ENCODE measurements around the gene TMEM31.
"Not testable (repeated sequence)": the region's sequence is repeated elsewhere in the genome, so short reads cannot be mapped to it uniquely, and the experiment has no call there.

Gene TMEM31

GRCh38 chrX:103756736-103757135, 46.0 kb downstream of the TMEM31 start:
- no peak overlapping the region for H3K4me3 ChIP-seq (ENCODE audit: low read length)
- TF ChIP-seq, protein P1, sequence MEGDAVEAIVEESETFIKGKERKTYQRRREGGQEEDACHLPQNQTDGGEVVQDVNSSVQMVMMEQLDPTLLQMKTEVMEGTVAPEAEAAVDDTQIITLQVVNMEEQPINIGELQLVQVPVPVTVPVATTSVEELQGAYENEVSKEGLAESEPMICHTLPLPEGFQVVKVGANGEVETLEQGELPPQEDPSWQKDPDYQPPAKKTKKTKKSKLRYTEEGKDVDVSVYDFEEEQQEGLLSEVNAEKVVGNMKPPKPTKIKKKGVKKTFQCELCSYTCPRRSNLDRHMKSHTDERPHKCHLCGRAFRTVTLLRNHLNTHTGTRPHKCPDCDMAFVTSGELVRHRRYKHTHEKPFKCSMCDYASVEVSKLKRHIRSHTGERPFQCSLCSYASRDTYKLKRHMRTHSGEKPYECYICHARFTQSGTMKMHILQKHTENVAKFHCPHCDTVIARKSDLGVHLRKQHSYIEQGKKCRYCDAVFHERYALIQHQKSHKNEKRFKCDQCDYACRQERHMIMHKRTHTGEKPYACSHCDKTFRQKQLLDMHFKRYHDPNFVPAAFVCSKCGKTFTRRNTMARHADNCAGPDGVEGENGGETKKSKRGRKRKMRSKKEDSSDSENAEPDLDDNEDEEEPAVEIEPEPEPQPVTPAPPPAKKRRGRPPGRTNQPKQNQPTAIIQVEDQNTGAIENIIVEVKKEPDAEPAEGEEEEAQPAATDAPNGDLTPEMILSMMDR (IDR thresholded peaks at IDR 0.05; ENCODE audit: insufficient read depth, low read depth, low read length, missing control alignments), result no peak
- no peak for DNase-seq (ENCODE audit: low read depth)

- TF ChIP-seq, protein P1 (IDR thresholded peaks at IDR 0.05; ENCODE audit: insufficient read depth, low read depth, low read length, missing control alignments), result no peak
- no peak for DNase-seq (ENCODE audit: low read depth)
- H3K4me3 ChIP-seq (ENCODE audit: low read length), result no peak overlapping the region
Measured at GRCh38 chrX:103758555-103758954, 47.8 kb downstream of the TMEM31 start.

DNA sequence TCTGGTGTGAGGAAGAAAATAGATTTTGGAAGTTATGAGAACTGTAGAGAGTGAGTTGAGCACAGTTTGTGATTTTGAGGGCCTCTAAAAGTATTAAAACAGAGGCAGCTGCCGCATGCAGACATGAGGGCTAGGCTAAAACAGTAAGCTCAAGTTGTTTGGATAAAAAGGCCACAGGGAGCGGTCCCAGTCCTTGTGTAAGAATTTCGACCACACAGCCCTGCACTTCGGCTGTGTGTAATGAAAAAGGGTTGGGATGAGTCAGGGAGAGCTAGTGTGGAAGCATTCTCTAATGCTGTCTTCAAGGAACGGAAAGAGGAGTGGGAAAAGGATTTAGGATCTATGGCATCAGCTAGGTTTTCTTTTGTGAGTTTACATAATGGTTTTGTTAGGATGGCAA, 52.8 kb downstream of the TMEM31 start:
- DNase-seq (ENCODE audit: low read depth), result not testable (repeated sequence)

More for the DNA sequence above, 52.8 kb downstream of the TMEM31 start:
- H3K4me3 ChIP-seq (ENCODE audit: low read length), result not testable (repeated sequence)
